Tongue (tissue), 2 donors: ENCODE measurements around the gene RAB31. TPM values are rescaled to one million over a fixed set of nuclear protein-coding genes. Genes with fewer than 3 reads are reported as not detected.

Source experiments
- DNase-seq: peaks from one replicate; pipeline ENCODE4 v3.0.0-alpha.2; 2015
- total RNA-seq: library from RNA; depleted of rRNA; stranded (reverse); fragments of >200 nt; gene quantifications from one replicate; pipeline ENCODE4 v1.2.3, GENCODE V29; 2014

The RAB31 gene
- total RNA-seq, 1 donor from 2014 or later: 31.0 TPM

DNA sequence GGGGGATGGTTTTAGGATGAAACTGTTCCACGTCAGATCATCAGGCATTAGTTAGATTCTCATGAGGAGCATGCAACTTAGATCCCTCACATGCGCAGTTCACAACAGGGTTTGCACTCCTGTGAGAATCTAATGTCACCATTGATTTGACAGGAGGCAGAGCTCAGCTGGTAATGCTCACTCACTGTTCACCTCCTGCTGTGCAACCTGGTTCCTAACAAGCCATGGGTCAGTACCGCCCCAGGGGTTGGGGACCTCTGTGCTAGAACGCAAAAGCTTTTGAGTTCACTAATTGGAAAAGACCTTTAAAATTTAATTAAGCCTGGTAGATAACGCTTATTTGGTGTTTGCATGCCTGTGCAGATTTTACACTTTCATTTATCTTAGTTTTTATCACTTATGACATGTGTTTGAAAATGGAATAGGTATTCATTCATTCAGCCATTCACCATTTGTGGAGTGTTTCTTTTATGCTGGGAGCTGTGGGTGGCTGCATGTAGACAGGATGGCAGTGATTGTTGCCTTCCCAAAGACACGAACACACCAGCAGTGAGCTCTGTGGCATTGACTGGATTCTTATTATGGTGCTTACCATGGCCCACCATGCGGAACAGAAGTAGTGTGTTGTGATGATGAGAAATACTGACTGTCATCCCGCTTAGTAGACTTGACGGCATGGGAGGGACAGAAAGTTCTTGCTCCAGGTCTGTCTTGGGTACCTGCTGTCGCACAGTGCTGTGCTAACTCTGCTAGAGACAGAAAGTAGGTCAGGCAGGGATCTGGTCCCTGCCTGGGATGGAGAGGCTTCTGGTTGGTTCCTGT lies 6.4 kb downstream of the RAB31 start:
- no peak for DNase-seq

DNA sequence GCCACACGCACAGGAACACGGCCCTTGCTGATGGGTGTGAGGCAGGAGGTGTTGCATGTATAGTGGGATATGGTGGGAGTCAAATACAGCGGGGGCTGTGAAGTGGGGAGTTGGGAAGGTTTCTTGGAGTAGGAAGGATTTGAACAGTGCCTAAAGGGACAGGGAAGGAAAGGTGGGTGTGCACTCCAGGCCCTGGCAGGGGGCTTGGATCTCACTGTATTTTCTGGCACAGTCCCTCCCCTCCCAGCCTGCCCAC lies 6.9 kb downstream of the RAB31 start:
- DNase-seq: no peak

DNA sequence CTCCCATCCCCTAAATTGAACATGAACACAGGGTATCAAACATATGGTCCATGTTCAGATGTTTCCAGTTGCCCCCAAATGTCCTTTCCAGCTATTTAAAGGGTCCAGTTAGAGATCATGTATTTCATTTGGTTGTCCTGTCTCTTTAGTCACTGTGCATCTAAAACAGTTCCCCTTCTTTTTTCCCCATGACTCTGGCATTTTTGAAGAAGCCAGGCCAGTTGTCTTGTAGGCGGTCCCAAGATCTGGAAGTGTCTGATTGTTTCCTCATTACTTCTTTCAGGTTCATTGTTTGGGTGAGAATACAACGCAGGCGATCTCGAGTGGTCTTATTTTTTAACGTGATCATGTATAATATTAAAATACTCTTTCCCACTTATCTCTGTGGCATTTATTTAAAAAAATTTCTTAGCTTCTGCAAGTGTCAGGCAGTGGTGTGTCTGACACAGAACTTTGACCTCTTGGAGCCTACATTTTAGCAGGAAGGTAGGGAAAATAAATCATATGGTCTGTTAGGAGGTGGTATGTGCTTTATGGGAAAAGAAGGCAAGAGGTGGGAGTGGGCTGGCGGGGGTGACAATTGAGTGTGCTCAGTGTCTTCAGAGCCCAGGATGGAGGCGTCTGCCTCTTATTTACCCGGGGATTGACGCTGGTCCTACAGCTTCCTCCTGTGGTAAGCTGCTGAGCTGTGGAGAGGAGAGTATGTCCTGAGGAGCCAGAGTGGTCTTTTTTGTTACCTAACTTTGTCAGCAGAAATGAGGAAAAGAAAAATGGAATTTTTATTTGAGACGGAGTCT lies 8.1 kb downstream of the RAB31 start:
- no peak for DNase-seq

DNA sequence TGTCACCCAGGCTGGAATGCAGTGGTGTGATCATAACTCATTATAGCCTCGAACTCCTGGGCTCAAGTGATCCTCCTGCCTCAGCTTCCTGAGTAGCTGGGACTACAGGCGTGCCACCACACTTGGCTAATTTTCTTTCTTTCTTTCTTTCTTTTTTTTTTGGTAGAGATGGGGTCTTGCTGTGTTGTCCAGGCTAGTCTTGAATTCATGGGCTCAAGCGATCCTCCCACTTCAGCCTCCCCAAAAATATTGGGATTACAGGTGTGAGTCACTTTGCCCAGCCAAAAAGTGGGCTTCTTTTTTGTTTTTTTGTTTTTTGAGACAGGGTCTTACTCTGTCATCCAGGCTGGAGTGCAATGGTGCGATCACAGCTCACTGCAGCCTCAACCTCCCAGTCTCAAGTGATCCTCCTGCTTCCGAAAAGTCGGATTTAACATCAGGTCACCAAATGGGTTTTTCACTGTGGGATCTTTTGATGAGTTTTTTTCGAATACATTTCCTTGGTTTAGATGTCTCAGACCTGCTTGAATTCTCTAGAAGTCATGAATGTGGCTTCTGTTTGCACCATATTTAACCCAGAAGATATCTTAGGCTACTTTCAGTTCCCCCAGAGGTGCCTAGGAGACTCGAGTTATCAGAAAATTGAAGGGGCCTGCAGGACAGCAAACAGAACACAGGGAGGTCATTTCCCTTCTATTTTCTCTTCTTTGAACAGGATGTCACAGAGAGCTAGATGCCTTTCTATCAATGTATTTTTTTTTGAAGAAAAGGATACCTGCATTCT lies 8.9 kb downstream of the RAB31 start:
- DNase-seq: no peak

DNA sequence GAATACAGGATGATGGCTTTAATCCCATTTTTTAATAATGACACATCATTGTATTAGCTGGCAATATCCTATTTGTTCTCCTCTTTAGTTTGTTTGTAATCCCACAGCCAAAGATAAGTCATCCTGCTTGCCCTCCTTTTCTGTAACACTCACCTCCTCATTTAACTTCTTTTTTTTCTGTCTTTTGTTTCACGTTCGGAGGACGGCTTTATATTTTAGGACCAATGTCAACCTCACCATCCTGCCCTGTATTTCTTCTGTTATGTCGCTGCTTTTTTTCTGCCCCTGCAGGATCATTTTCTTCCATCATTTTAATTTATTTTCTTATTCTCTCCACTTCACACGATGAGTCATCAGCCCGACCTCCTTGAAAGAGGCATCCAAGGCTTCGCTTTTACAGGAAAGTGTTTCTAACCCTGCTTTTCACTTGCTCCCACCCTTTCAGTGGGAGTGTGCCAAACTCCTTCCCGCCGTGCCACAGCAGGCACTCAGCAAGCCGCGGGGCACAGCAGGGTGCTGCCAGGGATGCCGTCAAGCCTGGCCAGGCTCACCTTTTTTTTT lies 11.4 kb downstream of the RAB31 start:
- no peak for DNase-seq

DNA sequence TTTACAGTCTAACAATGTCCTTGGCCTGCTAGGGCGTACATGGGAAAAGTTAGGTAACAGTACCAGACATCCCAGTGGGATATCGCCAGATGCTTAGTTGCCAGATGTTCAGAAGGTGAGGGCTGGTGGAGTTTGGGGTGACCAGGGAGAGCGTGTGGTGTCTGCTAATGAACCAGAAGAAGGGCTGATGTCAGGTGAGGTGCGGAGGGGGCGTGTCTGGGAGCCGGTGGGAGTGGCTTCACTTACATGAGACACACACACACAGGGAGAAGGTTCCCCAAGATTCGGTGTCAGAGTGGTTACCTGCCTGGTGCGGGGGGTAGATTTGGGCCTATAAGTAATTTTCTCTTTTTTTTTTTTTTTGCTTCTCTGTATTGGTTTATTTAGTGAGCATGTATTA lies 12.2 kb downstream of the RAB31 start:
- no peak for DNase-seq

DNA sequence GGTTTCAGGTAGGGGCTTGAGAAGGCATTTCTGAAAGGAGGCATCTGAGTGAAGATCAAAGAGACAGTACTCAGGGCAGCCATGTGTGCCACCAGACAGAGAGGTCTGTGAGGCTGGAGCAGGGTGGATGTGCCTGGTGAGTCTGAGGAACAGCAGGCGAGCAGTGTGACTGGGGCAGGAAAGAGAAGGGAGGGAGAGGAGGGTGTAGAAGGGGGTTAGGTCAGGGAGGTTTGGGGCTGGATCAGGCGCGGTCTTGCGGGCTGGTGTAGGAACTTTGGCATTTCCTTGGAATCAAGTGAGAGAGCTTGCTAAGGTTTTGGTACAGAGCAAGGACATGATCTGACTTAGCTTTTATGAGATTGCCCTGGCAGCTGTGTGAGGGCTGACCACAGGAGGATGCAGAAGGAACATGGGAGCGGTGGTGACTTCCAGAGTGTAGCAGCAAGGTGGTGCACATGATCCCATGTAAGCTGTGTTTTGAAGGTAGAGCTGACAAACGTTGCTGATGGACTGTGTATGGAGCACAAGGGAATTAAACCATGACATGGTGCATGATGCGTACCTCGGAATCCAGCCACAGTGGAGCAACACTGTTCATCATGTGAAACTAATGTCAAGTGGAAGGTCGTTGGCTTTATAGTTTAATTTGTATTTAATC lies 13.9 kb downstream of the RAB31 start:
- DNase-seq: no peak

DNA sequence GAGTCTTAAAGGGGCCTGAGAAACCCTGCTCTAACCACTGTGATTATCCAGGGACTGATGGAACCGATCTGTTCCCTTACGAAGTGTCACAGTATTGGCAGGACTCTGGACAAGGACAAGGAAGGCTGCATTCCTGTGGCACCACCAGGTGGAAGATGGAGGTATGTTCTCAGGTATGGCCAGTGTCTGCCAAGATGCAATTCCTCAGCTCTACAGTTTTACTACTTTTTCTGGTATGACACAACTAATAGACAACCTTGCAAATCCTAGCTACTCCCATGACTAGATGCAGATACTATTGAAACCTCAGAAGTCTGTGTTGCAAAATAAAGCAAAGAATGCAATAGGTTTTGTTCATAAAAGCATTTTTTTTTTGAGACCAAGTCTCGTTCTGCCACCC lies 14.6 kb downstream of the RAB31 start:
- DNase-seq: no peak

DNA sequence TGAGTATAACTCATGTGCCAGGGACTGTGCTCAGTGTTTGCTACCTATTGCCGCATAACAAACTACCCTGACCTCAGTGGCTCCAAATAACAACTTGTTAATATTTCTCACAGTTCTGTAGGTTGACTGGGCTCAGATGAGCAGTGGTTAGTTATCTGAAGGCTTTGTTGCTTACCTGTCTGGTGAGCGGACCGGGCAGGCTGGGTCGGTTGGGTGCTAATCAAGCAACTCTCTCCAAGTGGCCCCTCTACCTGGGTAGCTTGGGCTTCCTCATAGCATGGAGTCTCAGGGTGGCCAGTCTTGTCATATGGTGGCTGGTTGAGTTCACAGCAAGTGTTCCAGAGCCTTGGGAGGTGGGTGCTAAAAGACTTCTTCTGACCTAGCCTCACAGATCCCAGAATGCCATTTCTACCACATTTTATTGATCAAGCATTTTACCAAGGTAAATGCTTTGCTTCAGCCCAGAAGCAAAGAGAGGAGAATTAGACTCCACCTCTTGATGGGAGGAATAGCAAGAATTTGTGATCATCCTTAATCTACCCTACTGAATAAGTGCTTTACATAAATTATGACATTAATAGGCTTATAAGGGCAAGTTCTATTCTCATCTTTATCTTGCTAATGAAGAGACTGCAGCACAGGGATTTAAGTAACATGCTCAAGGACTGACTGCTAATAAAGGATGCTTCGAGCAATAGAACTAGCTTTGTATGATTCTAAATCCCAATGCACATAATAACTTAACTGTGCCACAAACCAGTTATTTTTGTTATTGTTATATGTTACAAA lies 16.9 kb downstream of the RAB31 start:
- no peak for DNase-seq

DNA sequence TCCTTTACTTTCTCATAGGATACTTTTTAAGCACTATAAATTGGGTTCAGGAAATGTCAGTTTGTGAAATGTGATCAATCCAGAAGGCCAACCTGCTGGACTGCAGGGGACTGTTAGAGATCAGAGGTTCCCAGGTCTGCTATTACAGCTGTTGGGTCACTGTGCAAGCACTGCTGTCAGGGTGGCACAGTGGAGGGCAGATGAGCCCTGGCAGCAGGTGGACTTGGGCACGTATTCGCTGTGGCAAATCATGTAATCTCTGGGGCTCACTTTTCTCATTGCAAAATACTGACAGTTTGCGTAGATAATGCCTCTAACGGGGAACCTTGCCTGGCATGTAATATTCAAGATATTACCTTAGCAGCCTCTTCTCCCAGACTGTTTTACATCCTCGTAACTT lies 18.1 kb downstream of the RAB31 start:
- peak; percentile 30 for DNase-seq

DNA sequence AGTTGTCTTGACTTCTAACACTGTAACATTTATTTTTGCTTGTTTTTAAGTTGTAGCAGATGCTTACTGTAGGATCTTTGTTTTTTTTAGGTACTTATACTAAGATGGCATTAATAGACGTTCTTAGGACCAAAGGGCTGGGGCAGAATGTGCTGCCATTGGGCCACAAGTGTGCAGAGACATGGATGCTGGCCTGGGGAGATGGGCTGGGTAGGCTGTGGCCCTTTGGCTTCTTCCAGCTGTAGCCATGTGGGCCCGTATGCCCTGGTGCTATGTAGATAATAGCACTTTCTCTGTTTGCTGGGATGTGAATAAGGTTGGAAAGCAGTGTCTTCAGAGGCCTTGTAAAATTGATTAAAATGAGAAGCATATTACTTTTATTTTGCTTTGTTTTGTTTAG lies 18.8 kb downstream of the RAB31 start:
- DNase-seq: no peak

DNA sequence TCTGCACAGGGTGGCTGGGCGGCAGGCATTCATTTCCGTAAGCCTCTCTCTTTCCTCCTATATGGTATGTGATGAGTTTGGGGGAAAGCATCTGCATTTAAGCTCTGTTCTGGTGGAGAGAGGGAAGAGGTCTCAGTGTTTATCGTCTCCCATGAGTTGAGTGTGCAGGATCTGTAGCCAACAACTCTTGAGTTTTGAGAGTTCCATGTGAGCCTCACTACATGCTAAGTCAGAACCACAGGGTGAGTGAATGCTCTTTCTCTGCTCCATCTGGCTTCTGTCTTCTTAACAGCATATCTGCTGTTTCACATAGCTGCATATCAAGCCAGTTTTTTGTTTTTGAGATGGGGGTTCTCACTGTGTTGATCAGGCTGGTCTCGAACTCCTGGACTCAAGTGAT lies 22.7 kb downstream of the RAB31 start:
- no peak for DNase-seq

DNA sequence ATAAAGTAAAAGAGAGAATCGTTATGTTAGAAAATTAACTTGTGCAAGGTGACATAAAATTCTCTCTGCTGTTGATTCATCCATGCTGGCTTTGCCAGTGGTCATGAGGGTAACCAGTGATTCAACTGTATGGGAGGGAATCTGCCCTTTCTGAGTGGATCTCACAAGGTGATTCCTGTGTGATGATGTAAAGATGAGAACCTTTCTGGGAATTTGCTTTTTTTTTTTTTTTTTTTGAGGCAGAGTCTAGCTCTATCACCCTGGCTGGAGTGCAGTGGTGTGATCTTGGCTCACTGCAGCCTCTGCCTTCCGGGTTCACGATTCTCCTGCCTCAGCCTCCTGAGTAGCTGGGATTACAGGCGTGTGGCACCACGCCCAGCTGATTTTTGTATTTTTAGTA lies 23.3 kb downstream of the RAB31 start:
- no peak for DNase-seq

DNA sequence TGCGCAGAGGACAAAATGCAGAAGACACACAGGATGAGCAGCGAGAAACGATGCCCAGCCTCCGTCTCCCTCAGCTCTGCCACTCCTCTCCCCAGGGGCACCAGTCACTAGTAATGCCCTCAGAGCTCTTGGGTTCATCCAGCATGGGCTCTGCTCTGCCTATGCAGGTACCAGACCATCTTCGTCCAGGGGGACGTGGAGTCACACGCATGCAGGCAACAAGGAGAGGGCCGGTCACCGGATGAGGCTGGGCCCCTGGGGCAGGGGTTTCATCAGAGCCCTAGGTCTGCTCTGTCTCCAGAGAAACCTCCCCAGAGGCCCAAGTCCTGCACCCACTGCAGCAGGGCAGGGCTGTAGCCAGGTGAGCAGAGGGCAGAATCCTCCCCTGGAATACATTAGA lies 23.9 kb downstream of the RAB31 start:
- no peak for DNase-seq

DNA sequence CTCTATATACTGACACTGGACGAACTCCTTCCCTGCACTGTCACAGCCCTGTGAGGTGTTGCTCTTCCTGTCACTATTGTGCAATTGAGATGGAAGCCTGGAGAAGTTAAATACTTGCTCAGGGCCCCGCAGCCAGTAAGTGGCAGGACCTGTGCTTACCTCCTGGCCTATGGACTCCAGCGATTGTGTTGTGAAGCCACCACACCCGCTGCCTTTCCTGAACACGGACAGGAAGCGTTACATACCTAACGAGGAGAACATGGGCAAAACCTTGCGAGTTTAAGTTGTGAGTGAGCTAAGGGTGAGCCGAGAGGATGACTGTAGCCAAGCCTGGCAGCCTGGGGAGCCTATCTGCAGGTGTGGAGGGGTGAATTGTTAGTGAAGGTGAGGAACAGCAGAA lies 26.1 kb downstream of the RAB31 start:
- no peak for DNase-seq

DNA sequence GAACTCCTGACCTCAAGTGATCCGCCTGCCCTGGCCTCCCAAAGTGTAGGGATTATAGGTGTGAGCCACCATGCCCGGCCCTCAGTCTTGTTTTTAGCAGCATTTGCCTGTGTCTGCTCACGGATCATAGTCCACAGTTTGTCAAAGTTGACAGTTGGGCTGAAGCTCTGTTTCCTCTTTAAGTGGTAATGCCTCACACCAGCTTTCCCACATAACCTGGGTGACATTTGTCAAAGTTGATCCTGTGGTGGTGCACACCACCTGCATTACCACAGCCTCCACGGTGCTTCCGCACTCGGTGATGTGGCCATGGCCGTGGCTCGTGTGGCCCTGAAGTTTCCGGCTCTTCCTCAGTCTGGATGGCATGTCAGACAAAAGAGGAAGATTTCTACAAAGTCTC lies 27.1 kb downstream of the RAB31 start:
- DNase-seq: no peak

DNA sequence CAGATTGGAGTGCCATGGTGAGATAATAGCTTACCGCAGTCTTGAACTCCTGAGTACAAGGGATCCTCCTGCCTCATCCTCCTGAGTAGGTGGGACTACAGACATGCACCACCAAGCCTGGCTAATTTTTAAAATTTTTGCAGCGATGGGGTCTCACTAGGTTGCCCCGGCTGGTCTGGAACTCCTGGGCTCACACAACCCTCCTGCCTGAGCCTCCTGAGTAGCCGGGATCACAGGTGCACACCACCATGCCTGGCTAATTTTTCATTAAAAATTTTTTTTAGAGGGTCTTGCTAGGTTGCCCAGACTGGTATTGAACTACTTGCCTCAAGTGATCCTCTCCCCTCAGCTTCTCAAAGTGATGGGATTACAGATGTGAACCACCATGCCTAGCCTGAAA lies 27.8 kb downstream of the RAB31 start:
- DNase-seq: no peak

DNA sequence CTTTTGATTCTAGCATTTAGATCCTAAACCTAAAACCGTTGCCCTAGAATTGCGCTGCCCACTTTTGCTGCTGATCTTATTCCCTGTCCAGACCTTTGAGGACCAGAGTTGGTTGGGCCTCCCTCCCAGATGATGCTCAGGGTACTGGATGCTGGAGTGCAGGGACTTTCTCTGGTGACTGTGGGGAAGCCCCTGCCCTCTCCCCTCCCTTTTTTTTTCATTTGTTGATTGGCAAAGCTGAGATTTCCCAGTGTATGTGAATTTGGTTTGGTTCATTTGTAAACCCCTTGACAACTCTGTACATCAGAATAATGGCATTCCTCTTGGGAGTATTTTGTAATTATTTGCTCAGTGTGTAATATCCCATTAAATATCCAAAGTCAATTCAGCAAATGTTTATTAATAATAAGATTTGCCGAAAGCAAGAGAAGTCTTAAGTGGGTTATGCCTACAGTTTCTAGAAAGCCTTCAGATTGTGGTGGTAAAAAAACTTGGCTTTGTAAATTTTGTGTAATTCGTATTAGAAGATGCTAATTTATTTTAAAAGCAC lies 28.3 kb downstream of the RAB31 start:
- DNase-seq: no peak

DNA sequence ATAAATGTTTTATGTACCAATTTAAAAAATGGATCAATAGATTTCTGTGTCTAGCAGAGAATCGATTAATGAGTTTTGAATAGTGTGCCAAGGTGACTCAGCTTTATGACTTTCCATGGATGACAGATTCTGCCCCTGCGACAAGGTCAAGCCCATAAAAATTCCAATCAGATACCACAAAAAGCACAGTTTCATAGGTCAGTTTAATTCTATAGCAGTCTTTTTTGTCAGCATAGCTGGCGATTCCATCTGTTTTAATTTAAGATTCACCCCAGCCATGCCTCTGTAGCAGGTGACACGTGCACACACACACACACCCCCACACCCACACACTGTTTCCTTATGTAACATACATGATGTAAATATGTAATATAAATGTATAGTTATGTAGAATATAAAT lies 28.9 kb downstream of the RAB31 start:
- no peak for DNase-seq

DNA sequence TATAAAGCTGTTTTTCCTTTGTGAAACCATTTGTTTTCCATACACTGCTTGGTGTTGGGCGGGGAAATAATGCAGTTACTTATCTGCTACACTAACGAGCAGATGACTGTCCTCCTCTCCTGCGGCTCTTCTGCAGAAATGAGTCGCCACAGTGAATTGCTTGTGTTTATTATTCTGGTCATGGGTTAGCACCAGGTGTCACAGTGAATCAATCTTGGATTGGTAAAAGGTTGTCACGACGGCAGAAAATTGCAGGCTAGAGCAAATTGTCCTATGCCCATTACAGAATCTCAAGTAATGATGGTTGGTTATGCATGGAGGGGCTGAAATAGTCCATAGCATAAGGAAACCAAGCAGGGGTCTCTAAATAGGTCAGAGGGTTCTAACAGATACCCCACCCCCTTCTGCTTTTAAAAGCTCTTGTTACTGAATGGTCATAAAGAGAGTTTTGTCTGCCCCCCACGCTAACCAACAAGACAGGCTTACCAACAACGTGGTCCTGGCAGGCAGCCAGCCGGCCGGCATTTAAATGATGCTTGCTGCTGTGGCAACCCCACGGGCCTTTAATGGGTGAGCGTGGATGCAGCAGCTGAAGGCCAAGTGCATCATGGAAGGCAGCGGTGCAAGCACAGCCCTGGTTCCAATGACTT lies 29.5 kb downstream of the RAB31 start:
- peak; percentile 58 for DNase-seq
